Retinal pigment epithelial cell (primary cell): Measurements from ENCODE around the gene GPRIN1.

ENCODE experiments used
- DNase-seq: peaks from one replicate; pipeline ENCODE4 v3.0.0-alpha.2; 2010; ENCODE audit warnings: low read depth
- H3K4me3 ChIP-seq: 2 replicates; pipeline ENCODE4 v1.5.1; 2011; ENCODE audit warnings: mild to moderate bottlenecking, low read length, control low read depth, moderate library complexity
- TF ChIP-seq, protein P1 (sequence below): conservative IDR thresholded peaks from 2 replicates; pipeline ENCODE4 v1.5.1; 2011; ENCODE audit warnings: low read depth, low read length, control low read depth, inconsistent platforms

The GPRIN1 gene

DNA sequence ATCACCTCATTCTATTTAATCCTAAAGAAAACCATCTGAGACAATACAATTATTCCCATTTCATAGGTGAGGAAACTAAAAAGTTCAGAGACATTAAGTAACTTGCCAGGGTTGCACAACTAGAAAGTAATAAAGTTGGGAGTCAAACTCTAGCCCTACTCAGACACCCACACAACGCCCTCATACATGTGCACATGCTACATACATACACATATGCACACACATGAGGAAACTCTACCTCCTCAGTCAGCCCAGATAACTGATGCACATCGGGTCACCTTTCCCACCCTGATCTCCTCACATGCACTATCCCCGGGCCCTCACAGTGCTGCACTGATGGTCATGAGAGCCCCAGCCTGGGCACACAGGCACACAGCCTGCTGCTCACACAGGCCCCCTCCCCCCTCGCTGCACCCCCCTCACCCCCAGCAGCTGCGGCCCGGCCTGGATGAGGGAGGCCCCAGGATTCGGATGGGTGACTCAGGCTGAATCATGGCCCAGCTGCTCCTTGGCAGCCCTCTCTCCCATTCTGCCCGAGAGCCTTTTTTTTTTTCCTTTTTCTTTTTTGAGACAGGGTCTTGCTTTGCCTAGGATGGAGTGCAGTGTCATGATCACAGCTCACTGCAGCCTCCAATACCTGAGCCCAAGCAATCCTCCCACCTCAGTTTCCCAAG, 5.0 kb upstream of the GPRIN1 start:
- no peak overlapping the region for H3K4me3 ChIP-seq
- TF ChIP-seq, protein P1, sequence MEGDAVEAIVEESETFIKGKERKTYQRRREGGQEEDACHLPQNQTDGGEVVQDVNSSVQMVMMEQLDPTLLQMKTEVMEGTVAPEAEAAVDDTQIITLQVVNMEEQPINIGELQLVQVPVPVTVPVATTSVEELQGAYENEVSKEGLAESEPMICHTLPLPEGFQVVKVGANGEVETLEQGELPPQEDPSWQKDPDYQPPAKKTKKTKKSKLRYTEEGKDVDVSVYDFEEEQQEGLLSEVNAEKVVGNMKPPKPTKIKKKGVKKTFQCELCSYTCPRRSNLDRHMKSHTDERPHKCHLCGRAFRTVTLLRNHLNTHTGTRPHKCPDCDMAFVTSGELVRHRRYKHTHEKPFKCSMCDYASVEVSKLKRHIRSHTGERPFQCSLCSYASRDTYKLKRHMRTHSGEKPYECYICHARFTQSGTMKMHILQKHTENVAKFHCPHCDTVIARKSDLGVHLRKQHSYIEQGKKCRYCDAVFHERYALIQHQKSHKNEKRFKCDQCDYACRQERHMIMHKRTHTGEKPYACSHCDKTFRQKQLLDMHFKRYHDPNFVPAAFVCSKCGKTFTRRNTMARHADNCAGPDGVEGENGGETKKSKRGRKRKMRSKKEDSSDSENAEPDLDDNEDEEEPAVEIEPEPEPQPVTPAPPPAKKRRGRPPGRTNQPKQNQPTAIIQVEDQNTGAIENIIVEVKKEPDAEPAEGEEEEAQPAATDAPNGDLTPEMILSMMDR = no peak
- DNase-seq = no peak

DNA sequence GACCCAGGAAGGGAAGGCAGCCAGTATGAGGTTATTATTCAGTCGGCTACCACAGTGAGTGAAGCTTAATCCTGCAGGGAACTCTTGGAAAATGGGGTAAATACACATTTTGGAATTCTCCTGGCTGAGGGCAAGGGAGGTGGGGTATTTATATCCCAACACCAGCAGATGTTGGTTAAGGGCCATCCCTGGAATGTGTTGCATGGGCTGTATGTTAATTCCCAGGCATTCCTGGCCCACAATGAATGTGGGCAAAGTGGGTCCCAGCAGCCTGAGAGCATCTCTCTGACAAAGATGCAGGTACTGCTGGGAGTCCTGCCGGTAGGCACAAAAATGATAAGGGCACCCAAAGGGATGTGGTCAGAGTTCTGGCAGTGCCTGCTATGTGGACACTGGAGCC, 2.9 kb upstream of the GPRIN1 start:
- no peak for DNase-seq
- TF ChIP-seq, protein P1 = no peak
- H3K4me3 ChIP-seq = no peak overlapping the region

DNA sequence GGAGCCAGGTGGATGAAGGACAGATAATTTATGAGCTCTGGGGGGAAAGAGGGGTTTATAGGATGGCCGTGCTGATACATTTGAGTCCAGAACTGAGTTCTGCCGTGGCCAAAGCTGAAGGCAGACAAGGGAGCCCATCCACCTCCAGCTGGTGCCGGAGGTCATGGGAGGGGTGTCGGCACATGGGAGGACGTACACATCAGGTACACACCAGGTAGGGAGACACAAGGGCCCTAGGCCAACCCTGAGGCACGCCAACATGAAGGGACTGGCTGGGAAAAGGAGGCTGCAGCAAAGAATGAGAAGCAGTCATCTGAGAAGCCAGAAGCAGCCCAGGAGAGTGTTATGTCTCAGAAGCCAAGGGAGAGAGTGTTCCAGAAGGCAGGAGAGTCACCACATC, 2.1 kb upstream of the GPRIN1 start:
- H3K4me3 ChIP-seq = no peak overlapping the region
- DNase-seq = no peak

DNA sequence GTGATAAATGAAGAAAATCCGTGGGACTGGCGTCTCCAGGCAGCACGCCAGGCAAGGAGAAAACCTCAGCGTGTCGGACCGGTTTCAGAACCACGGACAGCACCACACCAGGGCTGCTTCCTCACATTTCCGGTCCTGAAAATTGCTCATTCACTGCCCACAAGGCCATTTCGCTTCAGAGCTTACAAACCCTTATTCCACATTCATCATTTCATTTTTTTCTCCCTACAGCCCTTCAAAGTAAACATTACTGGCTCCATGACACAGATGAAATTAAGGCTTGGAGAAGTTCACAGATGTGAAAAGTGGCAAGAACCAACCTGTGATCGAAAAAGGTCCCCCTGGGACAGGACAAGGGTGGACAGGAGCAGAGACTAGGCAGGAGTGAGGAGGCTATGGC, 1.5 kb upstream of the GPRIN1 start:
- TF ChIP-seq, protein P1 = no peak
- peak; percentile 39 for DNase-seq

More for the DNA sequence above, 2.1 kb upstream of the GPRIN1 start:
- TF ChIP-seq, protein P1 = no peak

DNA sequence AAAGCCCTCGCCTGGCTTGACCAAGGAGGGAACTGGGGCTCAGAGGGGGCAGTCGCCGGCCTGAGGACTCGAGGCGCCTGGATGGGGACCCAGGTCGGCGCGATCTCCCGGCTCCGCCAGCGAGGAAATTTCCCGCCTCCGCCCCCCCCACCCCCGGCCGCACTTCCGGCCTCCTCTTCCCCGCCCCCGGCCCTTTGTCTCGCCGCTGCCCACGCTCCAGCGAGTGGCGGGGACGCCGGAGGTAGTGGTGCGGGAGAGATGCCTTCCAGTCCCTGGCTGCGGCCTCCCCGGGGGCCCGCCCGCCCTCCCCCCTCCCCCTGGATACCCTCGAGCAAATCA, 448 bp upstream of the GPRIN1 start:
- DNase-seq = no peak
- TF ChIP-seq, protein P1 = no peak
- H3K4me3 ChIP-seq = peak overlapping the region; percentile 56

More for the DNA sequence above, 1.5 kb upstream of the GPRIN1 start:
- no peak overlapping the region for H3K4me3 ChIP-seq

DNA sequence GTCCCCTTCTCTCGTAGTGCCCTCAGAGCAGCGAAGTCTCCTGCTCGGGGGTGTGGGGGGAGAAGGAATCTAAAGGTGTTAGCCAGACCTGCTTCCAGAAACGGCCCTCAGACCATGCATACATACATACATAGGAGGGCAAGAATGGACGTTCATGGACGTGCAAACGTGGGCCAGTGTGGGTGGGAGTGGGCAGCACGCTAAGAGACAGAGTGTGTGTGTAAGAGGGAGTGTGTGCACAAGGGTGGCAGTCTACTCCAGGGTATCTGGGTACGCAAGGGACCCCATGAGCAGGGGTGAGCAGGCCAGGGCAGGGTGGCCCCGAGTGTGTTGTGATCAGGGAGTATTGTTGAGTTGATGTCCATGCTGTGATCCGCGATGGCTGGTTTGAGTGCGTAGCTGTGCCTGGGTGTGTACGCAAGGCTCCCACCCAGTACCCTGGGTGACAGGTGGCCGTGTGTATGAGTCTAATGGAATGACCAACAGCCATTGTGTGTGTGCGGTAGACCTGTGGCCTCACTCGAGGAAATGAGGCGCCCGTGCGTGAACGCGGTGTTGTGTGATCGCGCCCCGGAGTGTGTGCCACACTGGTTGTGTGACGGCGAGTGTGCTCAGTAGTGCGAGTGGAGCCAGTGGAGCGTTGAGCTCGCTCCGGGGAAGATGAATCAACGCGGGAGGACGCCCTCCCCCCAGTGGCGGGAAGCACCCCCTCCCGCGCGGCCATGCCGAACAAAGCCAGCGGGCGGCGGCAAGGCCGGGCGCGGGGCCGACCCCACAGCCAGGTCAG, 826 bp downstream of the GPRIN1 start:
- TF ChIP-seq, protein P1 = no peak
- no peak for DNase-seq
- H3K4me3 ChIP-seq = peak overlapping the region; percentile 49
